Liver (tissue), 9 donors: ENCODE measurements around the gene GPR87. TPM values are rescaled to one million over a fixed set of nuclear protein-coding genes. Genes with fewer than 3 reads are reported as not detected.

Experiments used
- DNase-seq: peaks from one replicate; pipeline ENCODE4 v3.0.0-alpha.2; 2017; ENCODE audit warnings: low spot score
- H3K27ac ChIP-seq, 2 donors: one replicate each; pipeline ENCODE4 v1.7.0; 2013; ENCODE audit warnings: inconsistent platforms in 2 of 2, low read length in 2 of 2, control low read depth in 1 of 2, low read depth in 1 of 2, mild to moderate bottlenecking in 1 of 2
- H3K27me3 ChIP-seq, 4 donors: one replicate each; pipeline versions ENCODE4 v1.6.1 to v1.7.0; 2013; ENCODE audit warnings: low read length in 3 of 4, inconsistent platforms in 1 of 4, mild to moderate bottlenecking in 1 of 4, moderate library complexity in 1 of 4; ENCODE audit not compliant: control insufficient read depth in 4 of 4, insufficient read depth in 4 of 4
- H3K36me3 ChIP-seq, 4 donors: one replicate each; pipeline versions ENCODE4 v1.6.1 to v1.7.0; 2013; ENCODE audit warnings: low read length in 3 of 4, mild to moderate bottlenecking in 3 of 4, low read depth in 1 of 4, moderate library complexity in 1 of 4; ENCODE audit not compliant: control insufficient read depth in 4 of 4, insufficient read depth in 3 of 4
- H3K4me1 ChIP-seq, 4 donors: one replicate each; pipeline versions ENCODE4 v1.6.1 to v1.7.0; 2013; ENCODE audit warnings: low read length in 3 of 4, mild to moderate bottlenecking in 3 of 4, moderate library complexity in 1 of 4; ENCODE audit not compliant: control insufficient read depth in 4 of 4, insufficient read depth in 4 of 4
- H3K4me3 ChIP-seq, 3 donors: one replicate each; pipeline versions ENCODE4 v1.6.1 to v1.7.0; 2013; ENCODE audit warnings: low read length in 3 of 3, control low read depth in 1 of 3, low read depth in 1 of 3, mild to moderate bottlenecking in 1 of 3
- H3K9ac ChIP-seq, 2 donors: one replicate each; pipeline ENCODE4 v1.7.0; 2013; ENCODE audit warnings: low read length in 2 of 2, mild to moderate bottlenecking in 2 of 2, moderate library complexity in 2 of 2, control low read depth in 1 of 2, low read depth in 1 of 2
- H3K9me3 ChIP-seq, 4 donors: one replicate each; pipeline versions ENCODE4 v1.6.1 to v1.7.0; 2013; ENCODE audit warnings: low read length in 3 of 4; ENCODE audit not compliant: control insufficient read depth in 4 of 4
- ATF3 ChIP-seq: IDR thresholded peaks from 2 replicates; pipeline ENCODE4 v1.6.1; 2016; ENCODE audit warnings: antibody characterized with exemption
- CTCF ChIP-seq: fragments of 150-350 bp; IDR thresholded peaks from 2 replicates; pipeline ENCODE4 v1.5.1; 2017; ENCODE audit warnings: improper control_type of control experiment, low read depth, low read length; ENCODE audit not compliant: missing input control
- EGR1 ChIP-seq, 2 donors: IDR thresholded peaks; 2 replicates each; pipeline ENCODE4 v1.6.1; 2016 to 2018; ENCODE audit warnings: antibody characterized with exemption in 2 of 2, low read depth in 2 of 2
- FOXA1 ChIP-seq: IDR thresholded peaks from 2 replicates; pipeline ENCODE4 v1.6.1; 2016; ENCODE audit warnings: antibody characterized with exemption
- FOXA2 ChIP-seq: IDR thresholded peaks from 2 replicates; pipeline ENCODE4 v1.6.1; 2016; ENCODE audit warnings: antibody characterized with exemption
- GABPA ChIP-seq, 2 donors: IDR thresholded peaks in 1 of 2; conservative IDR thresholded peaks in 1 of 2; 2 replicates each; pipeline ENCODE4 v1.6.1; 2016; ENCODE audit warnings: antibody characterized with exemption in 2 of 2, mild to moderate bottlenecking in 1 of 2, moderate library complexity in 1 of 2
- HNF4A ChIP-seq, 2 donors: conservative IDR thresholded peaks; 2 replicates each; pipeline ENCODE4 v1.6.1; 2016; ENCODE audit warnings: antibody characterized with exemption in 2 of 2, mild to moderate bottlenecking in 2 of 2
- HNF4G ChIP-seq: IDR thresholded peaks from 2 replicates; pipeline ENCODE4 v1.6.1; 2016; ENCODE audit warnings: antibody characterized with exemption
- JUND ChIP-seq, 2 donors: IDR thresholded peaks; 2 replicates each; pipeline ENCODE4 v1.6.1; 2016; ENCODE audit warnings: antibody characterized with exemption in 2 of 2
- MAX ChIP-seq: IDR thresholded peaks from 2 replicates; pipeline ENCODE4 v1.6.1; 2016; ENCODE audit warnings: antibody characterized with exemption
- NR2F2 ChIP-seq: IDR thresholded peaks from 2 replicates; pipeline ENCODE4 v1.6.1; 2016; ENCODE audit warnings: antibody characterized with exemption
- RAD21 ChIP-seq, 2 donors: IDR thresholded peaks; 2 replicates each; pipeline ENCODE4 v1.6.1; 2016; ENCODE audit warnings: antibody characterized with exemption in 2 of 2, mild to moderate bottlenecking in 2 of 2
- REST ChIP-seq: IDR thresholded peaks from 2 replicates; pipeline ENCODE4 v1.6.1; 2016; ENCODE audit warnings: antibody characterized with exemption, mild to moderate bottlenecking
- RXRA ChIP-seq, 2 donors: IDR thresholded peaks; 2 replicates each; pipeline ENCODE4 v1.6.1; 2017 to 2018; ENCODE audit warnings: antibody characterized with exemption in 2 of 2, mild to moderate bottlenecking in 1 of 2
- SP1 ChIP-seq: IDR thresholded peaks from 2 replicates; pipeline ENCODE4 v1.6.1; 2018; ENCODE audit warnings: antibody characterized with exemption, mild to moderate bottlenecking
- TAF1 ChIP-seq: conservative IDR thresholded peaks from 2 replicates; pipeline ENCODE4 v1.6.1; 2016; ENCODE audit warnings: antibody characterized with exemption, mild to moderate bottlenecking
- YY1 ChIP-seq: IDR thresholded peaks from 2 replicates; pipeline ENCODE4 v1.6.1; 2016; ENCODE audit warnings: antibody characterized with exemption, mild to moderate bottlenecking
- ZBTB33 ChIP-seq: IDR thresholded peaks from 2 replicates; pipeline ENCODE4 v1.6.1; 2016; ENCODE audit warnings: antibody characterized with exemption
- WGBS: extraction: QIAGEN DNeasy Blood & Tissue Kit; methylation state at CpG from one replicate; pipeline ENCODE4 v1.1.7; 2013; 5-methylcytosine and 5-hydroxymethylcytosine counted together
- polyA plus RNA-seq, 2 donors: library from polyadenylated mRNA; stranded (reverse) in 1 of 2; unstranded in 1 of 2; fragments of 200-250 nt in 1 of 2; fragments of >200 nt in 1 of 2; fragmentation: Nextera tagmentation in 1 of 2; extraction: Ambion mirVana in 1 of 2; gene quantifications; one replicate each; pipeline versions ENCODE4 v1.2.1 to v1.2.3, GENCODE V29; 2013 to 2015
- total RNA-seq, 2 donors: library from RNA; depleted of rRNA; stranded (reverse); fragments of >200 nt; gene quantifications; one replicate each; pipeline ENCODE4 v1.2.3, GENCODE V29; 2014
- donor health status: healthy.
- donor health status: healthy.
- donor health status: healthy.
- donor health status: healthy.
- donor health status: healthy.

Gene GPR87
- total and polyA plus RNA-seq, 4 donors, result not detected

- H3K27ac ChIP-seq, result no peak overlapping the region
- WGBS, result 95% methylated on average over 2 of the region's 2 CpGs
- no peak for DNase-seq
- no peaks in the 10 kb centered on the region for H3K4me1 ChIP-seq
- H3K27me3 ChIP-seq, result no peaks in the 10 kb centered on the region
- H3K4me3 ChIP-seq, result no peak overlapping the region
- no peak overlapping the region for H3K9ac ChIP-seq
- TF ChIP-seq TAF1, result no peak
- TF ChIP-seq RAD21 (IDR thresholded peaks at IDR 0.05), result no peak
- no peak for TF ChIP-seq REST
- no peak for TF ChIP-seq FOXA1
- TF ChIP-seq HNF4A (conservative IDR thresholded peaks at IDR 0.05), result no peak
- TF ChIP-seq JUND (IDR thresholded peaks at IDR 0.05), result no peak
- H3K9me3 ChIP-seq, result no peaks in the 10 kb centered on the region
- no peaks in the 10 kb centered on the region for H3K36me3 ChIP-seq
These were observed 774 bp downstream of the GPR87 start for GRCh38 chr3:151315846-151316245.

- TF ChIP-seq RXRA (IDR thresholded peaks at IDR 0.05) (no peak), ZBTB33 (no peak), FOXA1 (no peak), MAX (no peak), CTCF (no peak), JUND (IDR thresholded peaks at IDR 0.05) (no peak), HNF4A (conservative IDR thresholded peaks at IDR 0.05) (no peak), GABPA (IDR thresholded peaks at IDR 0.05 in 1 of 2, conservative IDR thresholded peaks at IDR 0.05 in 1 of 2) (no peak), REST (no peak), YY1 (no peak), TAF1 (no peak), NR2F2 (no peak), ATF3 (no peak), FOXA2 (no peak), EGR1 (IDR thresholded peaks at IDR 0.05; ENCODE audit: low read depth in 2 of 2) (no peak), HNF4G (no peak), SP1 (no peak), RAD21 (IDR thresholded peaks at IDR 0.05) (no peak)
- H3K9me3 ChIP-seq, result no peaks in the 10 kb centered on the region
- no peak overlapping the region for H3K9ac ChIP-seq
- 90% methylated on average over 2 of the region's 2 CpGs for WGBS
- no peak overlapping the region for H3K27ac ChIP-seq
- H3K4me1 ChIP-seq, result no peaks in the 10 kb centered on the region
- H3K27me3 ChIP-seq, result no peaks in the 10 kb centered on the region
- H3K4me3 ChIP-seq, result no peak overlapping the region
- no peak for DNase-seq
- no peaks in the 10 kb centered on the region for H3K36me3 ChIP-seq
These were observed 1.5 kb downstream of the GPR87 start for GRCh38 chr3:151315136-151315535.
